SK-N-SH (cell line): ENCODE data around the gene NOC2L. TPM values are rescaled to one million over a fixed set of nuclear protein-coding genes. Genes with fewer than 3 reads are reported as not detected.

Experiments used
- CTCF ChIA-PET: fragments of 300-600, 350-600 bp; formaldehyde crosslinking; extraction: SDS; loops from one replicate; lab custom pipeline; 2021; lab: Yijun Ruan, JAX
- POLR2A ChIA-PET: fragments of 350-600 bp; sonication (Branson Sonifier 250); formaldehyde crosslinking; extraction: SDS; loops from one replicate; lab custom pipeline; 2020; ENCODE audit warnings: antibody characterized with exemption, inconsistent platforms; lab: Yijun Ruan, JAX
- DNase-seq: peaks from one replicate; pipeline ENCODE4 v3.0.0; 2012
- H2AFZ ChIP-seq: fragments of 200-600 bp; sonication (generic); 2 replicates; pipeline ENCODE4 v1.8.1; 2016; ENCODE audit warnings: antibody characterized with exemption, mild to moderate bottlenecking, low read depth
- H3F3A ChIP-seq: fragments of 200-600 bp; sonication (generic); replicated peaks from 2 replicates; pipeline ENCODE3; 2016; ENCODE audit warnings: antibody characterized with exemption, mild to moderate bottlenecking; ENCODE audit not compliant: insufficient read depth
- H3K27ac ChIP-seq, 2 experiments: fragments of 200-500 bp in 1 of 2; fragments of 200-600 bp in 1 of 2; sonication (Bioruptor generic) in 1 of 2; sonication (generic), shearing (Covaris generic) in 1 of 2; 2 replicates each; pipeline versions ENCODE4 v1.5.1 to v1.6.1; 2014 to 2016; ENCODE audit warnings: low read depth in 2 of 2, inconsistent platforms in 1 of 2, low read length in 1 of 2, mild to moderate bottlenecking in 1 of 2, mixed read lengths in 1 of 2
- H3K27me3 ChIP-seq: fragments of 200-600 bp; sonication (generic), shearing (Covaris generic); 2 replicates; pipeline ENCODE4 v1.6.1; 2016; ENCODE audit warnings: mixed run types; ENCODE audit not compliant: insufficient read depth
- H3K36me3 ChIP-seq, 2 experiments: fragments of 200-500 bp in 1 of 2; fragments of 200-600 bp in 1 of 2; sonication (Bioruptor generic) in 1 of 2; sonication (generic) in 1 of 2; replicated peaks in 1 of 2; 2 replicates each; pipeline versions ENCODE3 to v1.5.1; 2014 to 2016; ENCODE audit warnings: low read length in 1 of 2, mild to moderate bottlenecking in 1 of 2; ENCODE audit not compliant: insufficient read depth in 2 of 2, control insufficient read depth in 1 of 2
- H3K4me1 ChIP-seq, 2 experiments: fragments of 200-500 bp in 1 of 2; fragments of 200-600 bp in 1 of 2; sonication (Bioruptor generic) in 1 of 2; sonication (generic), shearing (Covaris generic) in 1 of 2; 2 replicates each; pipeline versions ENCODE4 v1.5.1 to v1.6.1; 2014 to 2016; ENCODE audit warnings: low read depth in 1 of 2, low read length in 1 of 2, mixed run types in 1 of 2; ENCODE audit not compliant: insufficient read depth in 2 of 2, control insufficient read depth in 1 of 2
- H3K4me2 ChIP-seq: fragments of 200-600 bp; sonication (generic), shearing (Covaris generic); 2 replicates; pipeline ENCODE4 v1.6.1; 2017; ENCODE audit warnings: mixed run types
- H3K4me3 ChIP-seq, 2 experiments: fragments of 200-500 bp in 1 of 2; fragments of 200-600 bp in 1 of 2; sonication (Bioruptor generic) in 1 of 2; sonication (generic), shearing (Covaris generic) in 1 of 2; 2 replicates each; pipeline versions ENCODE4 v1.5.1 to v1.8.1; 2014 to 2016; ENCODE audit warnings: low read depth in 2 of 2, inconsistent platforms in 1 of 2, low read length in 1 of 2, mild to moderate bottlenecking in 1 of 2, mixed read lengths in 1 of 2, moderate library complexity in 1 of 2
- H3K79me2 ChIP-seq: fragments of 200-600 bp; sonication (generic); 2 replicates; pipeline ENCODE4 v1.8.1; 2017; ENCODE audit warnings: mild to moderate bottlenecking; ENCODE audit not compliant: insufficient read depth
- H3K9ac ChIP-seq: fragments of 200-600 bp; sonication (generic); 2 replicates; pipeline ENCODE4 v1.6.1; 2017; ENCODE audit warnings: mixed run types
- H3K9me2 ChIP-seq: fragments of 200-600 bp; sonication (generic); 2 replicates; pipeline ENCODE4 v1.6.1; 2017; ENCODE audit warnings: mixed run types
- H3K9me3 ChIP-seq: fragments of 200-600 bp; sonication (generic); 2 replicates; pipeline ENCODE4 v1.6.1; 2017; ENCODE audit warnings: mixed run types, mild to moderate bottlenecking, moderate library complexity
- H4K20me1 ChIP-seq: fragments of 200-600 bp; sonication (generic); 2 replicates; pipeline ENCODE4 v1.6.1; 2017; ENCODE audit warnings: mild to moderate bottlenecking, mixed run types; ENCODE audit not compliant: insufficient read depth
- CHD2 ChIP-seq: fragments of 150-350 bp; IDR thresholded peaks from 2 replicates; pipeline ENCODE4 v1.6.1; 2018; ENCODE audit warnings: low read length; ENCODE audit not compliant: partially characterized antibody
- CTCF ChIP-seq: fragments of 200-600 bp; sonication (generic); IDR thresholded peaks from 2 replicates; pipeline ENCODE4 v1.6.1; 2017; ENCODE audit warnings: antibody characterized with exemption, mild to moderate bottlenecking, moderate library complexity
- ELF1 ChIP-seq: IDR thresholded peaks from 2 replicates; pipeline ENCODE4 v1.4.0; 2012
- EZH2phosphoT487 ChIP-seq: fragments of 200-600 bp; sonication (generic); IDR thresholded peaks from 2 replicates; pipeline ENCODE4 v1.6.1; 2017; ENCODE audit warnings: low read depth, mixed run types, mild to moderate bottlenecking, antibody characterized with exemption, moderate library complexity, borderline replicate concordance
- FOXJ3 ChIP-seq: sonication (generic); formaldehyde crosslinking; IDR thresholded peaks from 2 replicates; pipeline ENCODE4 v1.5.1; 2020; ENCODE audit warnings: mild to moderate bottlenecking, missing genetic modification reagents
- GABPA ChIP-seq: IDR thresholded peaks from 2 replicates; pipeline ENCODE4 v1.4.0; 2012; ENCODE audit warnings: low read depth, mild to moderate bottlenecking
- GATA2 ChIP-seq: sonication (generic); formaldehyde crosslinking; IDR thresholded peaks from 2 replicates; pipeline ENCODE4 v1.5.0; 2020; ENCODE audit warnings: mild to moderate bottlenecking, missing genetic modification reagents
- JUND ChIP-seq: IDR thresholded peaks from 2 replicates; pipeline ENCODE4 v1.4.0; 2012
- MEF2A ChIP-seq: IDR thresholded peaks from 2 replicates; pipeline ENCODE4 v1.4.0; 2012; ENCODE audit warnings: low read depth, borderline replicate concordance
- NFIC ChIP-seq: IDR thresholded peaks from 2 replicates; pipeline ENCODE4 v1.4.0; 2012; ENCODE audit warnings: borderline replicate concordance
- NRF1 ChIP-seq: IDR thresholded peaks from 2 replicates; pipeline ENCODE4 v1.6.1; 2012; ENCODE audit warnings: low read depth, mild to moderate bottlenecking, low read length
- POLR2AphosphoS5 ChIP-seq: IDR thresholded peaks from 2 replicates; pipeline ENCODE4 v1.6.1; 2012; ENCODE audit warnings: low read depth, low read length
- RAD21 ChIP-seq: IDR thresholded peaks from 2 replicates; pipeline ENCODE4 v1.6.1; 2012; ENCODE audit warnings: mild to moderate bottlenecking, low read length
- RCOR1 ChIP-seq: fragments of 150-350 bp; IDR thresholded peaks from 2 replicates; pipeline ENCODE4 v1.6.1; 2017; ENCODE audit warnings: antibody characterized with exemption, low read length
- SIN3A ChIP-seq: IDR thresholded peaks from 2 replicates; pipeline ENCODE4 v1.6.1; 2012; ENCODE audit warnings: low read depth, mild to moderate bottlenecking, low read length, moderate library complexity, borderline replicate concordance
- TCF12 ChIP-seq: IDR thresholded peaks from 2 replicates; pipeline ENCODE4 v1.4.0; 2012
- TEAD4 ChIP-seq: IDR thresholded peaks from 2 replicates; pipeline ENCODE4 v1.4.0; 2012; ENCODE audit warnings: mild to moderate bottlenecking, borderline replicate concordance; ENCODE audit not compliant: insufficient read depth
- USF1 ChIP-seq: IDR thresholded peaks from 2 replicates; pipeline ENCODE4 v1.4.0; 2012; ENCODE audit warnings: low read depth, borderline replicate concordance
- USF2 ChIP-seq: fragments of 150-350 bp; IDR thresholded peaks from 2 replicates; pipeline ENCODE4 v1.6.1; 2017; ENCODE audit warnings: antibody characterized with exemption, low read length, low read depth, borderline replicate concordance
- YY1 ChIP-seq: IDR thresholded peaks from 2 replicates; pipeline ENCODE4 v1.4.0; 2012; ENCODE audit warnings: low read depth, mild to moderate bottlenecking
- WGBS: methylation state at CpG from one replicate; pipeline ENCODE4 v1.1.6; 2017; ENCODE audit warnings: low lambda C conversion rate; 5-methylcytosine and 5-hydroxymethylcytosine counted together
- polyA plus RNA-seq, 3 experiments: library from polyadenylated mRNA; depleted of rRNA; stranded (reverse); fragments of >200 nt; gene quantifications; 2 replicates each; pipeline ENCODE4 v1.2.3, GENCODE V29; 2012

NOC2L gene
- polyA plus RNA-seq, 1 of the 3 experiments (the other 2 are of a cell fraction): 124 TPM

DNA sequence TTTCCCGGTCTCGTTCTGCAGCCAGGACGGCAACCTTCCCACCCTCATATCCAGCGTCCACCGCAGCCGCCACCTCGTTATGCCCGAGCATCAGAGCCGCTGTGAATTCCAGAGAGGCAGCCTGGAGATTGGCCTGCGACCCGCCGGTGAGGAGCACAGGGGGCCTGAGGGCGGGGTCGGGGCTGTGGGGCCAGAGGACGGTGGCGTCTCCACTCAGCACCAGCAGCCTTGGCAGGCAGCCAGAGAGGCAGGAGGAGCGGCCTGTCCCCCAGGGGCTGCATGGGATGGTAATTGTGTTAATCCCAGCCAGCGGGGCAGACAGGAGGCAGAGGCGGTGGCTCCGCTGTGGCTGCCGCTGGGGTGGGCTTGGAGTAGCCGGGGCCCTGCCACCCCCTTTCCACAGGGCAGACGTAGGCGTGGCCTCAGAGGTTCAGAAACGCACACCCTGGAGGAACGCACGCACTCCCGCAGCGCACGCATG lies 23.3 kb downstream of the NOC2L start:
- Histone ChIP-seq H3K36me3 (no peaks in the 10 kb centered on the region), H3K27me3 (no peaks in the 10 kb centered on the region), H3K9me3 (no peaks in the 10 kb centered on the region), H3K4me3 (no peak overlapping the region), H3K9ac (no peak overlapping the region), H3K4me2 (no peak overlapping the region), H3K4me1 (peaks cover 0 to 29% of the 10 kb centered on the region in 2 experiments; a peak in 1 of 4 replicates), H3F3A (peaks cover 8% of the 10 kb centered on the region), H2AFZ (no peak overlapping the region), H4K20me1 (no peaks in the 10 kb centered on the region), H3K79me2 (no peaks in the 10 kb centered on the region), H3K9me2 (no peaks in the 10 kb centered on the region), H3K27ac (no peak overlapping the region)
- TF ChIP-seq USF1 (no peak), RCOR1 (peak; percentile 33; the same call in 1 of the 2 replicates)
- POLR2A ChIA-PET: no interaction called here
- peak; percentile 94 for DNase-seq
- CTCF ChIA-PET: interaction anchor here (1.0 kb wide), 1 partner anchor 49 kb away, joined by 3 read pairs; no protein-coding TSS in a partner anchor
- 43% methylated on average over 8 of the region's 30 CpGs for WGBS

DNA sequence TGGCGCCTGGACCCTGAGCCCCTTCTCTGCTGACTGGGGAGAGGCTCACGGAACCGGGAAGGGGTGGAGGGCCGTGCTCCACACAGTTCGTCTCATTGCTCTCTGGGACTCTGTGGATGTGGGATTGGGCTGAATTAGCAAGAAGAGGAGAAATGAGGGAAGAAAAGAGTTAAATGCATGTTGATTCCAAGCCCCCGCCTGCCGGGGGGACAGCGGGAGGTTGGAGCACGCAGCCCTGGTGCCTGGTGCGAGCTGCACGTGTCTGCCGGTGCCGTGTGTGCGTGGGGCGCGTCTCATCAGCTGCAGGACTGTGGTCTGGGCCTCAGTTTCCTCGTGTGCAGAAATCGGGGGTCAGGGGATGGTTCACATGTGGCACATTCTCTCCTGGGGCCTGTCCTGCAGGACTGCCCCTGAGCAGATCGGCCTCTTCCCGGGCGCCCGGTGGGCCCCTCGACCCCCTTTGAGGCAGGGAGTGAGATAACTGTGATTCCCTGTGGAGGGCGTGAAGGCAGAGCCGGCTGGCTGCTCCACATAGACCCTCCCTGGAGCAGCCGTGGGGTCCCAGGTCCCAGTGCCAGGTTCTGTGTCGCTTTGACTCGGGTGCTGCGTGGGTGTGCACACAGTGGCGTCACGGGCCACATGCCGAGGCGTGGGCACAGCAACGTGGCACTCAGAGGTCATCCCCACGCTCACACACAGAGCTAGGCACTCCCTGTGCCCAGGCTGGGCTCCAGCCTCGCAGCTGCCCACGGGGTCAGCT lies 23.9 kb downstream of the NOC2L start:
- no peak overlapping the region for H3K4me3 ChIP-seq
- CTCF ChIA-PET: interaction anchor here (0.9 to 1.0 kb wide), 2 partner anchors 22 to 49 kb away, joined by 3 read pairs; no protein-coding TSS in a partner anchor
- no peak for DNase-seq
- H3K27me3 ChIP-seq: no peaks in the 10 kb centered on the region
- 65% methylated on average over 18 of the region's 37 CpGs for WGBS
- TF ChIP-seq JUND: no peak
- no peak for TF ChIP-seq GABPA
- TF ChIP-seq YY1: no peak
- TF ChIP-seq CHD2: no peak
- TF ChIP-seq EZH2phosphoT487: no peak
- TF ChIP-seq NFIC: no peak
- no peak for TF ChIP-seq POLR2AphosphoS5
- H3K9me3 ChIP-seq: no peaks in the 10 kb centered on the region
- H3K79me2 ChIP-seq: no peaks in the 10 kb centered on the region
- no peak overlapping the region for H3K9ac ChIP-seq
- H3K9me2 ChIP-seq: no peaks in the 10 kb centered on the region
- peaks cover 8% of the 10 kb centered on the region for H3F3A ChIP-seq
- no peak overlapping the region for H3K27ac ChIP-seq
- POLR2A ChIA-PET: no interaction called here
- peaks cover 0 to 24% of the 10 kb centered on the region in 2 experiments; a peak in 1 of 4 replicates for H3K4me1 ChIP-seq
- no peak overlapping the region for H2AFZ ChIP-seq
- H3K36me3 ChIP-seq: no peaks in the 10 kb centered on the region
- no peak overlapping the region for H3K4me2 ChIP-seq
- H4K20me1 ChIP-seq: no peaks in the 10 kb centered on the region

- Histone ChIP-seq H3K4me2 (no peak overlapping the region), H3K79me2 (no peaks in the 10 kb centered on the region), H2AFZ (no peak overlapping the region), H3K36me3 (no peaks in the 10 kb centered on the region), H3K27me3 (no peaks in the 10 kb centered on the region), H3K9ac (no peak overlapping the region), H3K4me3 (no peak overlapping the region), H3K4me1 (peaks cover 0 to 12% of the 10 kb centered on the region in 2 experiments; a peak in 1 of 4 replicates), H4K20me1 (no peaks in the 10 kb centered on the region), H3K27ac (no peak overlapping the region), H3K9me3 (no peaks in the 10 kb centered on the region), H3K9me2 (no peaks in the 10 kb centered on the region), H3F3A (peaks cover 3% of the 10 kb centered on the region)
- ChIA-PET POLR2A (no interaction called here), CTCF (interaction anchor here (1.0 to 6.6 kb wide), 3 partner anchors 10 to 28 kb away, joined by 3 to 49 read pairs (median 5); partner anchors contain the start of gene SAMD11)
- 90% methylated on average over 8 of the region's 10 CpGs for WGBS
- no peak for DNase-seq
- TF ChIP-seq POLR2AphosphoS5: no peak
- TF ChIP-seq USF2: no peak
- TF ChIP-seq NFIC: no peak
- TF ChIP-seq MEF2A: no peak
- TF ChIP-seq FOXJ3 (CRISPR knock-in tag): no peak
- TF ChIP-seq SIN3A: no peak
- TF ChIP-seq TEAD4: no peak
- TF ChIP-seq GATA2 (CRISPR knock-in tag): no peak
- no peak for TF ChIP-seq CTCF
- no peak for TF ChIP-seq RAD21
- no peak for TF ChIP-seq NRF1
- no peak for TF ChIP-seq TCF12
- TF ChIP-seq ELF1: no peak
These were observed 25.5 kb downstream of the NOC2L start for GRCh38 chr1:933603-933940.
